Testis (tissue), 3 donors: ENCODE data around the gene DGKB. TPM values are rescaled to one million over a fixed set of nuclear protein-coding genes. Genes with fewer than 3 reads are reported as not detected.

ENCODE experiments used
- DNase-seq: peaks from one replicate; pipeline ENCODE4 v3.0.0-alpha.2; 2019
- H3K27ac ChIP-seq, 2 donors: fragments of 200-600 bp; sonication (generic); one replicate each; pipeline ENCODE4 v1.5.1; 2019
- H3K27me3 ChIP-seq: fragments of 200-600 bp; sonication (generic); one replicate; pipeline ENCODE4 v1.5.1; 2019
- H3K36me3 ChIP-seq: fragments of 200-600 bp; sonication (generic); one replicate; pipeline ENCODE4 v1.5.1; 2017; ENCODE audit warnings: low read depth; ENCODE audit errors: missing control alignments
- H3K4me1 ChIP-seq: fragments of 200-600 bp; sonication (generic); one replicate; pipeline ENCODE4 v1.5.1; 2019
- H3K4me3 ChIP-seq, 2 donors: fragments of 200-600 bp; sonication (generic); one replicate each; pipeline ENCODE4 v1.5.1; 2017 to 2019
- H3K9me3 ChIP-seq: fragments of 200-600 bp; sonication (generic); one replicate; pipeline ENCODE4 v1.5.1; 2017
- POLR2A ChIP-seq: fragments of 450-650 bp; IDR thresholded peaks from one replicate; pipeline ENCODE4 v1.6.1; 2017; ENCODE audit warnings: antibody characterized with exemption, mild to moderate bottlenecking, moderate library complexity
- WGBS, 2 donors: methylation state at CpG; one replicate each; pipeline ENCODE4 v1.1.5; 2018; 5-methylcytosine and 5-hydroxymethylcytosine counted together
- intact Hi-C: fragments of 100-400 bp; cut with DNase I; formaldehyde crosslinking; loops from one replicate; pipeline ENCODE4 v1.15.1; 2023; ENCODE audit warnings: low total_unique reads
- polyA plus RNA-seq: library from polyadenylated mRNA; stranded (reverse); fragments of 350-450 nt; fragmentation: Illumina TruSeq; extraction: RNeasy Lipid Tissue Mini Kit (QIAGEN cat#74804); gene quantifications from one replicate; pipeline ENCODE4 v1.2.3, GENCODE V29; 2014; ENCODE audit warnings: low read depth, low replicate concordance; ENCODE audit not compliant: insufficient read depth
- total RNA-seq, 2 donors: library from RNA; depleted of rRNA; stranded (reverse); fragments of >200 nt; gene quantifications; one replicate each; pipeline ENCODE4 v1.2.3, GENCODE V29; 2016
- TF ChIP-seq, protein P1 (sequence below), 3 experiments: fragments of 450-650 bp in 2 of 3; fragments of 200-600 bp in 1 of 3; sonication (generic) in 1 of 3; IDR thresholded peaks; one replicate each; pipeline ENCODE4 v1.5.1; 2016 to 2019; ENCODE audit warnings: antibody characterized with exemption in 3 of 3, mild to moderate bottlenecking in 2 of 3, moderate library complexity in 1 of 3

The DGKB gene
- total and polyA plus RNA-seq, 3 donors from 2014 or later: 0.17 to 1.1 (median 0.55) TPM

DNA sequence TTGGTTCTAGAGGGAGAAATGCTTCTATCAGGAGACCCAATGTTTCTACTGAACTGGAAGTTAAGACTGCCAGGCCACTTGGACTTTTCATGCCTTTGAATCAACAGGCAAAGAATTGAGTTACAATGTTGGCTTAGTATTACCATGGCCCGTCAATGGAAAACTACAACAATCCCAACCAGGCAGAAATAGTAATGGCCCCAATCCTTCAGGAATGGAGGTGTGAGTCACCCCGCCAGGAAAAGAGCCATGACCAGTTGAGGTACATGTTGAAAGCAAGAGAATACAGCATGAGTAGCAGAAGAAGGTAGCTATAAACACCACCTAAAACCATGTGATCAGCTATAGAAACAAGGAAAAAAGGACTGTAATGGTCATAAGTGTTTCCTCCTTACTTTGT is 101.9 kb downstream of the DGKB start:
- Histone ChIP-seq H3K36me3 (no peaks in the 10 kb centered on the region), H3K27me3 (no peaks in the 10 kb centered on the region), H3K9me3 (no peaks in the 10 kb centered on the region), H3K4me1 (no peaks in the 10 kb centered on the region), H3K27ac (no peak overlapping the region), H3K4me3 (no peak overlapping the region)
- 84 to 90% methylated on average over 2 of the region's 2 CpGs for WGBS, 2 donors
- intact Hi-C loops: no loop called here
- no peak for DNase-seq
- TF ChIP-seq, protein P1, sequence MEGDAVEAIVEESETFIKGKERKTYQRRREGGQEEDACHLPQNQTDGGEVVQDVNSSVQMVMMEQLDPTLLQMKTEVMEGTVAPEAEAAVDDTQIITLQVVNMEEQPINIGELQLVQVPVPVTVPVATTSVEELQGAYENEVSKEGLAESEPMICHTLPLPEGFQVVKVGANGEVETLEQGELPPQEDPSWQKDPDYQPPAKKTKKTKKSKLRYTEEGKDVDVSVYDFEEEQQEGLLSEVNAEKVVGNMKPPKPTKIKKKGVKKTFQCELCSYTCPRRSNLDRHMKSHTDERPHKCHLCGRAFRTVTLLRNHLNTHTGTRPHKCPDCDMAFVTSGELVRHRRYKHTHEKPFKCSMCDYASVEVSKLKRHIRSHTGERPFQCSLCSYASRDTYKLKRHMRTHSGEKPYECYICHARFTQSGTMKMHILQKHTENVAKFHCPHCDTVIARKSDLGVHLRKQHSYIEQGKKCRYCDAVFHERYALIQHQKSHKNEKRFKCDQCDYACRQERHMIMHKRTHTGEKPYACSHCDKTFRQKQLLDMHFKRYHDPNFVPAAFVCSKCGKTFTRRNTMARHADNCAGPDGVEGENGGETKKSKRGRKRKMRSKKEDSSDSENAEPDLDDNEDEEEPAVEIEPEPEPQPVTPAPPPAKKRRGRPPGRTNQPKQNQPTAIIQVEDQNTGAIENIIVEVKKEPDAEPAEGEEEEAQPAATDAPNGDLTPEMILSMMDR (IDR thresholded peaks at IDR 0.05): no peak
- no peak for TF ChIP-seq POLR2A

DNA sequence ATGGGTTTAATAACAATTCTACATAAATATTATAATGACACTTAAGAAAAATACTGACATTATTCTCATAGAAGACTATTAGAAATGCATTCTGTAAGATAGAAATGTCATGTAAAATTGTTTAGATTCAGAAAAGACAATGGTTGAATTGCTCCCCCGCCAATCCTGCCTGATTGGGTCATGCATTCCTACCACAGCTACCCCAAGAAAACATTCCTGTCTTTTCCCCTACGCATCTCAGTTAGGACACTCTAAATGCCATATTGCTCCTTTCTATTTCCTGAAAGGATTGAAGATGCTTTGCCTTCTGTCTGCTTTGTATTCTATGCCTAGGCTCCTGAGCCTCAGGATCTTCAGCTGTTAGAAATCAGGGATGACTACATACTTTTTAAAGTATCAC is 109.4 kb downstream of the DGKB start:
- H3K4me3 ChIP-seq: no peak overlapping the region
- no peaks in the 10 kb centered on the region for H3K36me3 ChIP-seq
- intact Hi-C loops: no loop called here
- no peaks in the 10 kb centered on the region for H3K9me3 ChIP-seq
- H3K4me1 ChIP-seq: no peaks in the 10 kb centered on the region
- TF ChIP-seq, protein P1 (IDR thresholded peaks at IDR 0.05): no peak
- no peak for TF ChIP-seq POLR2A
- H3K27me3 ChIP-seq: no peaks in the 10 kb centered on the region
- no peak for DNase-seq
- no peak overlapping the region for H3K27ac ChIP-seq
- 95 to 97% methylated on average over 2 of the region's 2 CpGs for WGBS, 2 donors

DNA sequence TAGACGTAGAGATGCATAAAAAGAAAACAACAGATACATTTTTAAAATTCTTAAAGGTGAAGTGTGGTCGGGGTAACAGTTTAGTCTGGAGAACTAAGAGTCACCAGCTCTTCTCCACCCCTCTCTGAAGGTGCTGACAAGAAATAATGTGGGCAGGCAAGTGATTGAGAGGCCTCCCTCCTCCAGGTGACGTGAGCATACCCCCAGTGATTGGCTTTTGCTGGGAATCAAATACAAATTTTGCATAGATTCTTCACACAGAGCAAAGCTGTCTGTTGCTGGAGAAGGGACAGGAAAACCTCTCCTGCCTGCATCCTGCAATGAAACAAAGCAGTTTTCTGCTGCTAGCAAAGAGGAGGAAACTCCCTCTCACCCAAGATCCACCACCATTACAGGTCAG is 115.0 kb downstream of the DGKB start:
- Histone ChIP-seq H3K27ac (no peak overlapping the region), H3K27me3 (no peaks in the 10 kb centered on the region), H3K36me3 (no peaks in the 10 kb centered on the region), H3K4me3 (no peak overlapping the region), H3K9me3 (no peaks in the 10 kb centered on the region), H3K4me1 (no peaks in the 10 kb centered on the region)
- no peak for DNase-seq
- 62 to 70% methylated on average over 3 of the region's 3 CpGs for WGBS, 2 donors
- no peak for TF ChIP-seq POLR2A
- TF ChIP-seq, protein P1 (IDR thresholded peaks at IDR 0.05): no peak
- intact Hi-C loops: no loop called here

DNA sequence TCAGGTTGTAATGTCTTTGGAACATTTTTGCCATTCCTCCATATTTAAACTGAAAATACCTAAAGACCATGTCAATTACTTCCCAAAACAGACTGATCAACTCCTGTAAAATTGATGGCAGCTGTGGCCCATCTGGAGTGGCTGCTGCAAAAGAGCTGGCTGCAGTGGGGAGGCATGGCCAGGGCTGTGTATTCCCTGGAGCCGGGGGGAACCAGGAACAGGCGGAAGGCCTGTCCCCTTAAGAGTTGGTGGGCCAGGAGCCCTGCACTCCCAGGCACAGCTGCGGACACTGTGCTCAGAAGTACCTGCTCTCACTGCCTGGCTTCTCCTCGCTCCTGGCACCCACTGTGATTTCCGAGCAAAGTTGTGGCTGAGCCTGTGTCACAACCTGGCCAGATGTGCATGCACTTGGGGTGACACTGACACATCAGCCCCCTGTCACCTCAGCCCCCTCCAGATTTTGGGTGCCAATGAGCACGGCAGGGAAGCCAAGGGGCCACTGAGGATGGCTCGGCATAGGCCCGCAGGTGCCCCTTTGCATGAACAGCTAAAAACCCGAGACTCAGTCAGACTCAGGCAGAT is 116.1 kb downstream of the DGKB start:
- Histone ChIP-seq H3K4me1 (no peaks in the 10 kb centered on the region), H3K36me3 (no peaks in the 10 kb centered on the region), H3K9me3 (no peaks in the 10 kb centered on the region), H3K27ac (no peak overlapping the region), H3K27me3 (no peaks in the 10 kb centered on the region), H3K4me3 (no peak overlapping the region)
- no peak for DNase-seq
- WGBS, 2 donors: 88 to 95% methylated on average over 7 to 9 of the region's 9 CpGs
- intact Hi-C loops: no loop called here
- TF ChIP-seq, protein P1 (IDR thresholded peaks at IDR 0.05): no peak
- TF ChIP-seq POLR2A: no peak

DNA sequence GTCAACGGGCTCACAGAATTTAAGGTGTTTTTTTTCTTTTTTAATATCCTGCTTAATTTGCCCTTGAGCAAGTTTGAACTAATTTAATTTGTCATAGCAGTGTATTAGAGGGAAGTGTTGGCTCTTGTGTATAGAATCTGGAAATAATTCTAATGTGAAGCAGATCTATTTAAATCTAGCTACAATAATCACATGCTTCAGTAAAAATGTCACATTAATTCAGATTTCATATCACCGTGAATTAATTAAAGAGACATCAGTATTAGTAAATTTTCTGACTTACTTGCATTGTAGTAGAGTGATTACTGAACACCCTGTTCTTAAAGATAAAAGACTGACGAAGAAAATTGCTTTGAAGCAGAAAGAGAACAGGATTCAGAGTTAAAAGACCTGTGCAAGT is 124.7 kb downstream of the DGKB start:
- WGBS, 2 donors: 72 to 78% methylated on average over 3 of the region's 3 CpGs
- Histone ChIP-seq H3K27ac (no peak overlapping the region), H3K4me3 (no peak overlapping the region), H3K36me3 (no peaks in the 10 kb centered on the region), H3K27me3 (no peaks in the 10 kb centered on the region), H3K4me1 (no peaks in the 10 kb centered on the region), H3K9me3 (no peaks in the 10 kb centered on the region)
- no peak for DNase-seq
- no peak for TF ChIP-seq POLR2A
- TF ChIP-seq, protein P1 (IDR thresholded peaks at IDR 0.05): no peak
- intact Hi-C loops: no loop called here
